IMR-90 (cell line): ENCODE data around the gene CFAP298.

Source experiments
- CTCF ChIP-seq: conservative IDR thresholded peaks from 2 replicates; pipeline ENCODE4 v1.5.1; 2012; ENCODE audit warnings: mild to moderate bottlenecking, low read depth, low read length, improper control_type of control experiment
- FOS ChIP-seq: fragments of 150-350 bp; IDR thresholded peaks from 2 replicates; pipeline ENCODE4 v1.6.1; 2016; ENCODE audit warnings: low read depth, low read length
- MAFK ChIP-seq: IDR thresholded peaks from 2 replicates; pipeline ENCODE4 v1.6.1; 2012; ENCODE audit warnings: low read depth, low read length, improper control_type of control experiment
- MAZ ChIP-seq: IDR thresholded peaks from 2 replicates; pipeline ENCODE4 v1.6.1; 2012; ENCODE audit warnings: low read depth, mild to moderate bottlenecking, low read length, improper control_type of control experiment, moderate library complexity, borderline replicate concordance
- MXI1 ChIP-seq: IDR thresholded peaks from 2 replicates; pipeline ENCODE4 v1.6.1; 2012; ENCODE audit warnings: low read depth, mild to moderate bottlenecking, low read length, moderate library complexity, borderline replicate concordance
- NFE2L2 ChIP-seq: fragments of 150-350 bp; IDR thresholded peaks from 2 replicates; pipeline ENCODE4 v1.6.1; 2016; ENCODE audit warnings: low read depth, mild to moderate bottlenecking, low read length
- POLR2A ChIP-seq: IDR thresholded peaks from 2 replicates; pipeline ENCODE4 v1.6.1; 2012; ENCODE audit warnings: mild to moderate bottlenecking, low read depth, low read length
- RAD21 ChIP-seq: IDR thresholded peaks from 2 replicates; pipeline ENCODE4 v1.6.1; 2012; ENCODE audit warnings: low read length, improper control_type of control experiment
- USF2 ChIP-seq: fragments of 150-350 bp; IDR thresholded peaks from 2 replicates; pipeline ENCODE4 v1.6.1; 2017; ENCODE audit warnings: mild to moderate bottlenecking, antibody characterized with exemption, low read length, low read depth

DNA sequence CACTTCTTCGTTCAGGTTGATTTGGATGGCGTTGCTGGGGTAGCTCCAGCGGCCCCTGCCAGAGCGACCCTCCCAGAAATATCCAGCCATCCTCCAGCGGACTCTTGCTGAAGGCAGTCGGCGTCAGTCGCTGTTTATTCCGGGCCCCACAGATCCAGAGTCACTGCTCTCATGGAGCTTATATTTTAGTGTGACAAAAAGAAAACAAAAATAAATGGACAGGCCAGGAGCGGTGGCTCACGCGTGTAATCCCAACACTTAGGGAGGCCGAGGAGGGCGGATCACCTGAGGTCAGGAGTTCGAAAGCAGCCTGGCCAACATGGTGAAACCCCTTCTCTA lies 791 bp upstream of the CFAP298 start:
- TF ChIP-seq POLR2A (no peak), CTCF (no peak), NFE2L2 (no peak), USF2 (no peak), MAZ (no peak), FOS (no peak), RAD21 (no peak), MAFK (no peak), MXI1 (no peak)
